Neutrophil (primary cell): ENCODE results near the gene ARHGEF5.

Experiments used
- H3K27ac ChIP-seq: fragments of 200-600 bp; sonication (generic); 2 replicates; pipeline ENCODE4 v1.5.1; 2016; ENCODE audit warnings: mild to moderate bottlenecking, moderate library complexity
- H3K27me3 ChIP-seq: fragments of 200-600 bp; sonication (generic); 2 replicates; pipeline ENCODE4 v1.6.0; 2016; ENCODE audit warnings: mild to moderate bottlenecking
- H3K36me3 ChIP-seq: fragments of 200-600 bp; sonication (generic); 2 replicates; pipeline ENCODE4 v1.5.1; 2017
- H3K4me1 ChIP-seq, 2 experiments: fragments of 200-600 bp in 1 of 2; sonication (generic) in 1 of 2; 1 replicate in 1 of 2; 2 replicates in 1 of 2; pipeline versions ENCODE4 v1.5.1 to v1.6.1; 2013 to 2016; ENCODE audit warnings: low read depth in 1 of 2, low read length in 1 of 2, mild to moderate bottlenecking in 1 of 2, moderate library complexity in 1 of 2; ENCODE audit not compliant: control insufficient read depth in 1 of 2, insufficient read depth in 1 of 2
- H3K4me3 ChIP-seq, 2 experiments: fragments of 200-600 bp in 1 of 2; sonication (generic) in 1 of 2; 1 replicate in 1 of 2; 2 replicates in 1 of 2; pipeline ENCODE4 v1.5.1; 2013 to 2016; ENCODE audit warnings: low read depth in 1 of 2, low read length in 1 of 2, mild to moderate bottlenecking in 1 of 2, moderate library complexity in 1 of 2
- H3K9me3 ChIP-seq: fragments of 200-600 bp; sonication (generic); 2 replicates; pipeline ENCODE4 v1.5.1; 2016
- CTCF ChIP-seq: fragments of 200-600 bp; sonication (generic); IDR thresholded peaks from 2 replicates; pipeline ENCODE4 v1.5.1; 2016; ENCODE audit warnings: antibody characterized with exemption

Gene ARHGEF5

GRCh38 chr7:144403102-144403501 is 47.9 kb downstream of the ARHGEF5 start:
- no peaks in the 10 kb centered on the region for H3K36me3 ChIP-seq
- TF ChIP-seq CTCF = no peak

GRCh38 chr7:144403649-144404061 is 48.5 kb downstream of the ARHGEF5 start, which contains the start of gene NOBOX:
Gene NOBOX, minus strand, starts transcription at chr7:144403693.
- Histone ChIP-seq H3K36me3 (no peaks in the 10 kb centered on the region), H3K4me1 (no peaks in the 10 kb centered on the region), H3K4me3 (no peak within 1 kb of the TSS), H3K27me3 (peaks cover 39% of the 10 kb centered on the region), H3K27ac (no peak within 1 kb of the TSS), H3K9me3 (no peaks in the 10 kb centered on the region)
- no peak for TF ChIP-seq CTCF

More at GRCh38 chr7:144403102-144403501, 47.9 kb downstream of the ARHGEF5 start:
- Histone ChIP-seq H3K4me3 (no peak overlapping the region), H3K9me3 (no peaks in the 10 kb centered on the region), H3K4me1 (no peaks in the 10 kb centered on the region), H3K27me3 (peaks cover 38% of the 10 kb centered on the region), H3K27ac (no peak overlapping the region)

GRCh38 chr7:144404946-144405345 is 49.7 kb downstream of the ARHGEF5 start:
- H3K9me3 ChIP-seq = no peaks in the 10 kb centered on the region
- H3K36me3 ChIP-seq = no peaks in the 10 kb centered on the region
- H3K4me1 ChIP-seq = no peaks in the 10 kb centered on the region
- H3K27ac ChIP-seq = no peak overlapping the region
- TF ChIP-seq CTCF = no peak
- H3K27me3 ChIP-seq = peaks cover 45% of the 10 kb centered on the region
- no peak overlapping the region for H3K4me3 ChIP-seq

GRCh38 chr7:144407266-144407931 is 52.2 kb downstream of the ARHGEF5 start:
- TF ChIP-seq CTCF = no peak
- Histone ChIP-seq H3K36me3 (no peaks in the 10 kb centered on the region), H3K9me3 (no peaks in the 10 kb centered on the region), H3K27me3 (peaks cover 70% of the 10 kb centered on the region), H3K4me3 (no peak overlapping the region), H3K27ac (no peak overlapping the region), H3K4me1 (no peaks in the 10 kb centered on the region)

- H3K27me3 ChIP-seq = peaks cover 73% of the 10 kb centered on the region
- H3K4me3 ChIP-seq = no peak overlapping the region
- no peak overlapping the region for H3K27ac ChIP-seq
- H3K36me3 ChIP-seq = no peaks in the 10 kb centered on the region
- no peaks in the 10 kb centered on the region for H3K4me1 ChIP-seq
- H3K9me3 ChIP-seq = no peaks in the 10 kb centered on the region
- TF ChIP-seq CTCF = no peak
Measured at GRCh38 chr7:144408121-144408520, 52.9 kb downstream of the ARHGEF5 start.
